ENCODE results near the gene GPR15LG.

DNA sequence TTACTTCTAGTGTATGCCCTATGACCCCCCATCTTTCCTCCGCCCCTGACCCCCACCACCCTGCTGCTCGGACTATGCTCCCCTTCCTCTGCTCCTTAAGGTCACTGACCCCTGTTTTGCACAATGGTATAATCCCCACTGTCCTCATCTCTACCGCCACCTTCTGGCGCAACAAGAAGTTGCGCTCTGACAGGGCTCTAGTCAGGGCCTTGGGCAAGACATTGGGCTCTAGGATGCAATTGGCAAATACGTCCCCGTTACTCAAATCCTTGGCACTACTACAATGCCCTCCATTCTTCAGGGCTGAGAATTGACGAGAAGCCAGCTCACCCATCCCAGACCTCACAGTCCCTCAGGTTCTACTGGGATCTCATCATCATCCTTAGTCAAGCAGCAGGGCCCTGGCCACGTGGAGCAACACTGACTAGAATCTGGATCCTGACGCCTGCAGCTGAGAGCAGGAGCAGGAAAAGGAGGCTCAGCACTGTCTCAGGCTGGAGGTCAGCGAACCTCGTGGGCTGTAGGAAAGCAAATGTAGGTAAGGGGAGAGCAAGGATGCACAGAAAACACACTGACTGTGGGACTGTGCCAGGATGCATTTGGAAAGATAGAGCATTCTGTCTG is 41.1 kb downstream of the GPR15LG start:
- TF ChIP-seq, protein P1, sequence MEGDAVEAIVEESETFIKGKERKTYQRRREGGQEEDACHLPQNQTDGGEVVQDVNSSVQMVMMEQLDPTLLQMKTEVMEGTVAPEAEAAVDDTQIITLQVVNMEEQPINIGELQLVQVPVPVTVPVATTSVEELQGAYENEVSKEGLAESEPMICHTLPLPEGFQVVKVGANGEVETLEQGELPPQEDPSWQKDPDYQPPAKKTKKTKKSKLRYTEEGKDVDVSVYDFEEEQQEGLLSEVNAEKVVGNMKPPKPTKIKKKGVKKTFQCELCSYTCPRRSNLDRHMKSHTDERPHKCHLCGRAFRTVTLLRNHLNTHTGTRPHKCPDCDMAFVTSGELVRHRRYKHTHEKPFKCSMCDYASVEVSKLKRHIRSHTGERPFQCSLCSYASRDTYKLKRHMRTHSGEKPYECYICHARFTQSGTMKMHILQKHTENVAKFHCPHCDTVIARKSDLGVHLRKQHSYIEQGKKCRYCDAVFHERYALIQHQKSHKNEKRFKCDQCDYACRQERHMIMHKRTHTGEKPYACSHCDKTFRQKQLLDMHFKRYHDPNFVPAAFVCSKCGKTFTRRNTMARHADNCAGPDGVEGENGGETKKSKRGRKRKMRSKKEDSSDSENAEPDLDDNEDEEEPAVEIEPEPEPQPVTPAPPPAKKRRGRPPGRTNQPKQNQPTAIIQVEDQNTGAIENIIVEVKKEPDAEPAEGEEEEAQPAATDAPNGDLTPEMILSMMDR (IDR thresholded peaks at IDR 0.05), result peak in 1 of 2 donors; percentile 53
- no peak for TF ChIP-seq POLR2A (IDR thresholded peaks at IDR 0.05)

All from suprapubic skin (tissue), 3 donors.